CD4-positive, alpha-beta T cell (primary cell): ENCODE data around the gene PTGIR. TPM values are rescaled to one million over a fixed set of nuclear protein-coding genes. Genes with fewer than 3 reads are reported as not detected.
A peak's percentile ranks its signal among the peaks of the same experiment; 100 is the strongest.

Experiments used
- ATAC-seq: fragments of 200-7000 bp; cut with Tn5 transposase; one replicate; pipeline ENCODE4 v1.10.0; 2022; ENCODE audit warnings: mild to moderate bottlenecking; ENCODE audit not compliant: poor library complexity
- CTCF ChIA-PET: fragments of 350-600 bp; sonication (Branson Sonifier 250); formaldehyde crosslinking; loops from one replicate; lab custom pipeline; 2021; ENCODE audit warnings: antibody characterized with exemption, inconsistent platforms; lab: Charles Lee
- POLR2A ChIA-PET: fragments of 350-600 bp; sonication (Branson Sonifier 250); formaldehyde crosslinking; loops from one replicate; lab custom pipeline; 2021; ENCODE audit warnings: antibody characterized with exemption, inconsistent platforms; lab: Charles Lee
- DNase-seq, 14 experiments: peaks; one replicate each; pipeline ENCODE4 v3.0.0-alpha.2; 2013 to 2020; ENCODE audit warnings: mixed read lengths in 2 of 14
- H3K27ac ChIP-seq, 2 donors: one replicate each; pipeline versions ENCODE4 v1.5.1 to v1.7.0; 2013; ENCODE audit warnings: low read length in 2 of 2, low read depth in 1 of 2, mild to moderate bottlenecking in 1 of 2
- H3K27me3 ChIP-seq, 2 experiments: 1 replicate in 1 of 2; 2 replicates in 1 of 2; pipeline versions ENCODE4 v1.6.1 to v1.7.0; 2013; ENCODE audit warnings: low read length in 2 of 2, control low read depth in 1 of 2, mild to moderate bottlenecking in 1 of 2, moderate library complexity in 1 of 2; ENCODE audit not compliant: insufficient read depth in 2 of 2, control insufficient read depth in 1 of 2
- H3K36me3 ChIP-seq: one replicate; pipeline ENCODE4 v1.6.1; 2013; ENCODE audit warnings: low read length, control low read depth; ENCODE audit not compliant: insufficient read depth
- H3K4me1 ChIP-seq: one replicate; pipeline ENCODE4 v1.6.1; 2013; ENCODE audit warnings: low read length, control low read depth; ENCODE audit not compliant: insufficient read depth
- H3K4me3 ChIP-seq: one replicate; pipeline ENCODE4 v1.5.1; 2013; ENCODE audit warnings: mild to moderate bottlenecking, low read length, moderate library complexity
- H3K9me3 ChIP-seq, 2 experiments: 1 replicate in 1 of 2; 2 replicates in 1 of 2; pipeline versions ENCODE4 v1.6.1 to v1.7.0; 2013; ENCODE audit warnings: low read length in 2 of 2, mild to moderate bottlenecking in 2 of 2, control low read depth in 1 of 2, moderate library complexity in 1 of 2; ENCODE audit not compliant: control insufficient read depth in 1 of 2, insufficient read depth in 1 of 2
- H3K27ac Mint-ChIP-seq: one replicate; pipeline ENCODE4 v1.8.0; 2020; ENCODE audit warnings: mixed read lengths
- H3K27me3 Mint-ChIP-seq: one replicate; pipeline ENCODE4 v1.8.0; 2021; ENCODE audit warnings: mixed read lengths
- H3K36me3 Mint-ChIP-seq: one replicate; pipeline ENCODE4 v1.8.0; 2021; ENCODE audit warnings: low read depth, mixed read lengths
- H3K4me1 Mint-ChIP-seq: one replicate; pipeline ENCODE4 v1.8.0; 2021; ENCODE audit warnings: low read depth, mixed read lengths
- H3K4me3 Mint-ChIP-seq: one replicate; pipeline ENCODE4 v1.8.0; 2020; ENCODE audit warnings: mild to moderate bottlenecking, mixed read lengths
- H3K9me3 Mint-ChIP-seq: one replicate; pipeline ENCODE4 v1.8.0; 2020; ENCODE audit warnings: mixed read lengths
- intact Hi-C, 2 experiments: fragments of 100-400 bp; cut with DNase I in 1 of 2; cut with micrococcal nuclease in 1 of 2; formaldehyde crosslinking; loops; one replicate each; pipeline versions ENCODE4 v1.15.1 to v1.9.0; 2023 to 2025; cut with DNase I, micrococcal nuclease
- total RNA-seq, 174 experiments: library from RNA in 2 of 174; stranded (reverse) in 2 of 174; gene quantifications; one replicate each; pipeline ENCODE4 v1.2.3 and lab custom pipeline; 2021 to 2026
- TF ChIP-seq, protein P1 (sequence below): fragments of 200-600 bp; IDR thresholded peaks from one replicate; pipeline ENCODE4 v1.8.0; 2022; ENCODE audit warnings: antibody characterized with exemption, mild to moderate bottlenecking

PTGIR gene
- total RNA-seq, 2 experiments from 2014 or later = 0.87 to 0.96 TPM

DNA sequence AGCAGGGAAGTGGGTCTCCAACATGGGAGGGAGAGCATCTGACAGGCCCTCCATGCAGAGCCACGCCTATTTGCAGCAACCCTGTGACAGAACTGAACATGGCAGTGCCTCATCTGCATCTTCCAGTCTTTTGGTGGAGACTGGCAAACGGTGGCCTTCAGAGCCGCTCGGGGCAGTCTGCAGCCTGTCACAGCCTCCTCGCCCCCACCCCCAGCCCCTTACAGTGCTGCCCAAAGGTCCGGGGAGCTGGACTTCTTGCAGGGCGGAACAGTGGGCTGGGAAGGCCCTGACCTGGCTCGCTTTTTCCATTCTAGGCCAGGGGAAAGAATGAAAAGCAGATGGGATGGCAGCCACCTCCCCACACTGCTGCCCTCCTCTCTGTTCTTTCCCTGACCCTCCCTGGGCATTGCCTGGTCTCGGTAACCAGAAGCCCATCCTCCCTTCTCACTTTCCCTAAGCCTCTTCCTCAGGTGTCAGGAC lies 21.1 kb downstream of the PTGIR start:
- H3K9me3 Mint-ChIP-seq = no peaks in the 10 kb centered on the region
- Histone ChIP-seq H3K27me3 (no peaks in the 10 kb centered on the region), H3K36me3 (peaks cover 40% of the 10 kb centered on the region), H3K4me1 (peaks cover 58% of the 10 kb centered on the region), H3K27ac (peak overlapping the region in 1 of 2 donors; percentile 48), H3K4me3 (no peak overlapping the region), H3K9me3 (no peaks in the 10 kb centered on the region)
- peak in 1 of 14 experiments; percentile 20 for DNase-seq
- H3K27ac Mint-ChIP-seq = peak overlapping the region; percentile 100
- ChIA-PET POLR2A (interaction anchor here (1.4 to 5.0 kb wide), 2 partner anchors 9 to 13 kb away, joined by 4 to 215 read pairs; no protein-coding TSS in a partner anchor), CTCF (interaction anchor here (1.7 to 4.4 kb wide), 2 partner anchors 10 to 58 kb away, joined by 4 to 33 read pairs; partner anchors contain the start of gene DACT3)
- intact Hi-C loops = loop anchor here in 1 of 2 experiments (5.0 to 10.0 kb wide), 4 partner anchors 144 to 671 kb away; partner anchors contain the start of genes AP2S1, FKRP, INAFM1 and STRN4
- H3K36me3 Mint-ChIP-seq = peaks cover 58% of the 10 kb centered on the region
- H3K27me3 Mint-ChIP-seq = no peaks in the 10 kb centered on the region
- TF ChIP-seq, protein P1, sequence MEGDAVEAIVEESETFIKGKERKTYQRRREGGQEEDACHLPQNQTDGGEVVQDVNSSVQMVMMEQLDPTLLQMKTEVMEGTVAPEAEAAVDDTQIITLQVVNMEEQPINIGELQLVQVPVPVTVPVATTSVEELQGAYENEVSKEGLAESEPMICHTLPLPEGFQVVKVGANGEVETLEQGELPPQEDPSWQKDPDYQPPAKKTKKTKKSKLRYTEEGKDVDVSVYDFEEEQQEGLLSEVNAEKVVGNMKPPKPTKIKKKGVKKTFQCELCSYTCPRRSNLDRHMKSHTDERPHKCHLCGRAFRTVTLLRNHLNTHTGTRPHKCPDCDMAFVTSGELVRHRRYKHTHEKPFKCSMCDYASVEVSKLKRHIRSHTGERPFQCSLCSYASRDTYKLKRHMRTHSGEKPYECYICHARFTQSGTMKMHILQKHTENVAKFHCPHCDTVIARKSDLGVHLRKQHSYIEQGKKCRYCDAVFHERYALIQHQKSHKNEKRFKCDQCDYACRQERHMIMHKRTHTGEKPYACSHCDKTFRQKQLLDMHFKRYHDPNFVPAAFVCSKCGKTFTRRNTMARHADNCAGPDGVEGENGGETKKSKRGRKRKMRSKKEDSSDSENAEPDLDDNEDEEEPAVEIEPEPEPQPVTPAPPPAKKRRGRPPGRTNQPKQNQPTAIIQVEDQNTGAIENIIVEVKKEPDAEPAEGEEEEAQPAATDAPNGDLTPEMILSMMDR = no peak
- no peak for ATAC-seq
- H3K4me1 Mint-ChIP-seq = peaks cover 61% of the 10 kb centered on the region
- H3K4me3 Mint-ChIP-seq = peak overlapping the region; percentile 95

DNA sequence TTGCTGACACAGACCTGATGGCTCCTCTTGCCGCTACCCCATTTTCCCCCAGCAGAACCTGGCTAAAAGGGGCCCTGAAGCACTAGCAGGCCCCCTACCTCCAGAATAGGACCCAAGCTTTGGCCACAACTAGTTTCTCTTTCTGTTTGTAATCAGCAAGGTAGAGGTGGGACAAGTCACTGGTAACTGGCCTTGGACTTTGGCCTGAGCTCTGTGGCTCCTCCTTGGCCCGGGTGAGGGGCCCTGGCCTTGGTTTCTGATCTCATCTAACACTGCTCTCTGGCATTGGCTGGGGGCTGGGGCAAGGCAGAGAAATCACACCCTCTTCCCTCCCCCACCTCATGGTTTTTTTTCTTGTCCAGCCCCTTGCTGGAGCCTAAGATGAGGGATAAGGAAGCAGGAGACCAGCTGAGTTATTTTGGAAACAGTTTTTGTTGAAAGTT lies 21.7 kb downstream of the PTGIR start:
- Histone ChIP-seq H3K27ac (peak overlapping the region; percentile 48 to 58), H3K9me3 (no peaks in the 10 kb centered on the region), H3K36me3 (peaks cover 34% of the 10 kb centered on the region), H3K4me3 (peak overlapping the region; percentile 100), H3K4me1 (peaks cover 53% of the 10 kb centered on the region), H3K27me3 (no peaks in the 10 kb centered on the region)
- DNase-seq (no peak), ATAC-seq (no peak)
- Mint-ChIP-seq H3K36me3 (peaks cover 53% of the 10 kb centered on the region), H3K4me1 (peaks cover 63% of the 10 kb centered on the region), H3K4me3 (peak overlapping the region; percentile 95), H3K27ac (peak overlapping the region; percentile 100), H3K27me3 (no peaks in the 10 kb centered on the region), H3K9me3 (peaks cover 3% of the 10 kb centered on the region)
- ChIA-PET POLR2A (interaction anchor here (0.6 to 5.0 kb wide), 4 partner anchors 9 to 59 kb away, joined by 3 to 215 read pairs (median 24); partner anchors contain the start of gene DACT3), CTCF (interaction anchor here (1.5 to 4.4 kb wide), 2 partner anchors 11 to 59 kb away, joined by 10 to 33 read pairs; partner anchors contain the start of gene DACT3)
- TF ChIP-seq, protein P1 = no peak
- intact Hi-C loops = loop anchor here in 1 of 2 experiments (5.0 to 10.0 kb wide), 4 partner anchors 144 to 672 kb away; partner anchors contain the start of genes AP2S1, FKRP, INAFM1 and STRN4

DNA sequence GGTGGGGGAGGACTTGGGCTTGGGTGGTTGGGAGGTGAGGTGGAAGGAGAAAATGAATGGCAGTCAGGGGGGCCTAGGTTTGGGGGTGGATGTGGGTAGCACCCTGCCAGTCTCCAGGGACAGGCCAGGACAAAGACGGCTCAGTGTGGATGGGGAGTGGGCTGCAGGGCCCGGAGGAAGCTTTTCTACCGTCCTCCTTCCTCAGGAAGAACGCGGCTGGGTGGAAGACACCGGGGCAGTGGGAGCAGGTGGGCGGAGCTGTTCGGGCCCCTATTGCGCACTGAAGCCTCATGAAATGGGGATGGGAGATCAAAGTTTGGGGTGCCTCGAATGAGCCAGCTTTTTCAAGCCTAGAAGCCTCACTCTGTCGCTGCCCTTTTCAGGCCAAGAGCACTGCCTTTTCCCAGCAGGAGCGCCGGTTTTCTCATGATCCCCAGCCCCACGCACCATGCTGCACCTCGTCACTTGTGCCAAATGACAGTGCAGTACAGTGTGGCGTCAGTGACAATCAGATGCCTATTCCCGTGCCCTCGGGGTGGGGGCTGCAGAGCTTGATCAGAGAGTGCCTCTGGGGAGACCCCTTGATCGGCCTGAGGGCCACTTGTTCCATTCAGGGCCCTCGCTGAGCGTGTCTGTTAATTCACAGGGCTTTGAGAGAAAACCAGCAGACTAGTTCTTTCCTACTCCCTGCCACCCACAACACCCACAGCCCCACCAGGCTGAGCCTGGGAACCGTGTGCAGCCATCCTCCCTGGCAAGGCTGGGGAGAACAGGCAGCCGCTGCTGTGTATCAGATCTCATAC lies 22.3 kb downstream of the PTGIR start:
- H3K27me3 Mint-ChIP-seq = no peaks in the 10 kb centered on the region
- H3K9me3 Mint-ChIP-seq = peaks cover 5% of the 10 kb centered on the region
- ChIA-PET CTCF (interaction anchor here (0.6 to 4.4 kb wide), 4 partner anchors 11 to 59 kb away, joined by 4 to 33 read pairs (median 10); partner anchors contain the start of gene DACT3), POLR2A (interaction anchor here (0.5 to 5.0 kb wide), 10 partner anchors 9 to 82 kb away, joined by 3 to 215 read pairs (median 8); partner anchors contain the start of gene DACT3)
- intact Hi-C loops = loop anchor here in 1 of 2 experiments (5.0 to 10.0 kb wide), 4 partner anchors 145 to 672 kb away; partner anchors contain the start of genes AP2S1, FKRP, INAFM1 and STRN4
- H3K36me3 Mint-ChIP-seq = peaks cover 46% of the 10 kb centered on the region
- H3K36me3 ChIP-seq = peaks cover 28% of the 10 kb centered on the region
- ATAC-seq (peak; percentile 7), DNase-seq (peak in 5 of 14 experiments; percentile 31 to 52 (median 40))
- H3K27ac Mint-ChIP-seq = peak overlapping the region; percentile 100
- peaks cover 53% of the 10 kb centered on the region for H3K4me1 ChIP-seq
- H3K4me1 Mint-ChIP-seq = peaks cover 59% of the 10 kb centered on the region
- peak overlapping the region; percentile 48 to 58 for H3K27ac ChIP-seq
- no peaks in the 10 kb centered on the region for H3K27me3 ChIP-seq
- peak overlapping the region; percentile 100 for H3K4me3 ChIP-seq
- TF ChIP-seq, protein P1 = no peak
- H3K9me3 ChIP-seq = no peaks in the 10 kb centered on the region
- H3K4me3 Mint-ChIP-seq = peak overlapping the region; percentile 95
